HEK293 (cell line): Measurements from ENCODE around the gene ARFGAP1.

ENCODE experiments used
- EGR2 ChIP-seq: fragments of 450-650 bp; formaldehyde crosslinking; IDR thresholded peaks from 2 replicates; pipeline ENCODE4 v1.5.1; 2016; ENCODE audit warnings: low read depth, missing biosample characterization, missing genetic modification characterization
- KLF16 ChIP-seq: fragments of 450-650 bp; formaldehyde crosslinking; IDR thresholded peaks from 2 replicates; pipeline ENCODE4 v1.5.1; 2017; ENCODE audit warnings: missing biosample characterization, missing genetic modification characterization
- KLF8 ChIP-seq: fragments of 450-650 bp; formaldehyde crosslinking; IDR thresholded peaks from 2 replicates; pipeline ENCODE4 v1.5.1; 2016; ENCODE audit warnings: missing biosample characterization, missing genetic modification characterization
- KLF9 ChIP-seq: fragments of 450-650 bp; formaldehyde crosslinking; IDR thresholded peaks from 2 replicates; pipeline ENCODE4 v1.5.1; 2016; ENCODE audit warnings: missing biosample characterization, missing genetic modification characterization, low read depth
- MYNN ChIP-seq: fragments of 450-650 bp; formaldehyde crosslinking; IDR thresholded peaks from 2 replicates; pipeline ENCODE4 v1.5.1; 2016; ENCODE audit warnings: missing biosample characterization, missing genetic modification characterization, borderline replicate concordance
- OSR2 ChIP-seq: fragments of 450-650 bp; formaldehyde crosslinking; IDR thresholded peaks from 2 replicates; pipeline ENCODE4 v1.5.1; 2016; ENCODE audit warnings: missing biosample characterization, missing genetic modification characterization
- SP2 ChIP-seq: fragments of 450-650 bp; formaldehyde crosslinking; IDR thresholded peaks from 2 replicates; pipeline ENCODE4 v1.5.1; 2016; ENCODE audit warnings: missing biosample characterization, missing genetic modification characterization
- WT1 ChIP-seq: fragments of 450-650 bp; formaldehyde crosslinking; IDR thresholded peaks from 2 replicates; pipeline ENCODE4 v1.5.1; 2016; ENCODE audit warnings: missing biosample characterization, missing genetic modification characterization
- YY2 ChIP-seq: fragments of 450-650 bp; formaldehyde crosslinking; IDR thresholded peaks from 2 replicates; pipeline ENCODE4 v1.5.1; 2016; ENCODE audit warnings: missing biosample characterization, missing genetic modification characterization
- ZBTB1 ChIP-seq: fragments of 450-650 bp; formaldehyde crosslinking; IDR thresholded peaks from 2 replicates; pipeline ENCODE4 v1.5.1; 2016; ENCODE audit warnings: missing biosample characterization, missing genetic modification characterization
- ZFHX2 ChIP-seq: fragments of 450-650 bp; formaldehyde crosslinking; conservative IDR thresholded peaks from 2 replicates; pipeline ENCODE4 v1.5.1; 2016; ENCODE audit warnings: missing biosample characterization, missing genetic modification characterization
- ZFP41 ChIP-seq: fragments of 450-650 bp; formaldehyde crosslinking; IDR thresholded peaks from 2 replicates; pipeline ENCODE4 v1.5.1; 2016; ENCODE audit warnings: missing biosample characterization, missing genetic modification characterization, borderline replicate concordance
- ZNF155 ChIP-seq: fragments of 450-650 bp; formaldehyde crosslinking; IDR thresholded peaks from 2 replicates; pipeline ENCODE4 v1.5.1; 2016; ENCODE audit warnings: missing biosample characterization, missing genetic modification characterization
- ZNF324 ChIP-seq: fragments of 450-650 bp; formaldehyde crosslinking; IDR thresholded peaks from 2 replicates; pipeline ENCODE4 v1.5.1; 2016; ENCODE audit warnings: missing biosample characterization, missing genetic modification characterization
- ZNF335 ChIP-seq: fragments of 450-650 bp; formaldehyde crosslinking; conservative IDR thresholded peaks from 2 replicates; pipeline ENCODE4 v1.5.1; 2016; ENCODE audit warnings: missing biosample characterization, missing genetic modification characterization
- ZNF341 ChIP-seq: fragments of 450-650 bp; formaldehyde crosslinking; IDR thresholded peaks from 2 replicates; pipeline ENCODE4; 2016; ENCODE audit warnings: low read depth, missing biosample characterization, missing genetic modification characterization
- ZNF544 ChIP-seq: fragments of 450-650 bp; formaldehyde crosslinking; IDR thresholded peaks from 2 replicates; pipeline ENCODE4 v1.5.0; 2017; ENCODE audit warnings: missing biosample characterization, missing genetic modification characterization
- ZNF610 ChIP-seq: fragments of 450-650 bp; formaldehyde crosslinking; IDR thresholded peaks from 2 replicates; pipeline ENCODE4 v1.5.1; 2016; ENCODE audit warnings: missing biosample characterization, missing genetic modification characterization, borderline replicate concordance
- TF ChIP-seq, protein P1 (sequence below): fragments of 450-650 bp; formaldehyde crosslinking; IDR thresholded peaks from 2 replicates; pipeline ENCODE4 v1.5.1; 2017; ENCODE audit warnings: missing biosample characterization, mild to moderate bottlenecking, missing genetic modification characterization, moderate library complexity
- TF ChIP-seq, protein P2 (sequence below): fragments of 450-650 bp; IDR thresholded peaks from 2 replicates; pipeline ENCODE4 v1.5.1; 2018; ENCODE audit warnings: missing biosample characterization, missing genetic modification characterization
- TF ChIP-seq, protein P3 (sequence below): fragments of 450-650 bp; formaldehyde crosslinking; IDR thresholded peaks from 2 replicates; pipeline ENCODE4 v1.5.1; 2016; ENCODE audit warnings: missing biosample characterization, missing genetic modification characterization
- TF ChIP-seq, protein P4 (sequence below): fragments of 450-650 bp; formaldehyde crosslinking; IDR thresholded peaks from 2 replicates; pipeline ENCODE4 v1.5.1; 2016; ENCODE audit warnings: missing biosample characterization, missing genetic modification characterization, borderline replicate concordance
- TF ChIP-seq, protein P5 (sequence below): fragments of 450-650 bp; formaldehyde crosslinking; IDR thresholded peaks from 2 replicates; pipeline ENCODE4 v1.5.1; 2017; ENCODE audit warnings: missing biosample characterization, missing genetic modification characterization
- TF ChIP-seq, protein P6 (sequence below): fragments of 450-650 bp; formaldehyde crosslinking; IDR thresholded peaks from 2 replicates; pipeline ENCODE4 v1.5.1; 2017; ENCODE audit warnings: missing biosample characterization, missing genetic modification characterization
- TF ChIP-seq, protein P7 (sequence below): fragments of 450-650 bp; formaldehyde crosslinking; IDR thresholded peaks from 2 replicates; pipeline ENCODE4 v1.5.1; 2016; ENCODE audit warnings: missing biosample characterization, missing genetic modification characterization

ARFGAP1 gene

DNA sequence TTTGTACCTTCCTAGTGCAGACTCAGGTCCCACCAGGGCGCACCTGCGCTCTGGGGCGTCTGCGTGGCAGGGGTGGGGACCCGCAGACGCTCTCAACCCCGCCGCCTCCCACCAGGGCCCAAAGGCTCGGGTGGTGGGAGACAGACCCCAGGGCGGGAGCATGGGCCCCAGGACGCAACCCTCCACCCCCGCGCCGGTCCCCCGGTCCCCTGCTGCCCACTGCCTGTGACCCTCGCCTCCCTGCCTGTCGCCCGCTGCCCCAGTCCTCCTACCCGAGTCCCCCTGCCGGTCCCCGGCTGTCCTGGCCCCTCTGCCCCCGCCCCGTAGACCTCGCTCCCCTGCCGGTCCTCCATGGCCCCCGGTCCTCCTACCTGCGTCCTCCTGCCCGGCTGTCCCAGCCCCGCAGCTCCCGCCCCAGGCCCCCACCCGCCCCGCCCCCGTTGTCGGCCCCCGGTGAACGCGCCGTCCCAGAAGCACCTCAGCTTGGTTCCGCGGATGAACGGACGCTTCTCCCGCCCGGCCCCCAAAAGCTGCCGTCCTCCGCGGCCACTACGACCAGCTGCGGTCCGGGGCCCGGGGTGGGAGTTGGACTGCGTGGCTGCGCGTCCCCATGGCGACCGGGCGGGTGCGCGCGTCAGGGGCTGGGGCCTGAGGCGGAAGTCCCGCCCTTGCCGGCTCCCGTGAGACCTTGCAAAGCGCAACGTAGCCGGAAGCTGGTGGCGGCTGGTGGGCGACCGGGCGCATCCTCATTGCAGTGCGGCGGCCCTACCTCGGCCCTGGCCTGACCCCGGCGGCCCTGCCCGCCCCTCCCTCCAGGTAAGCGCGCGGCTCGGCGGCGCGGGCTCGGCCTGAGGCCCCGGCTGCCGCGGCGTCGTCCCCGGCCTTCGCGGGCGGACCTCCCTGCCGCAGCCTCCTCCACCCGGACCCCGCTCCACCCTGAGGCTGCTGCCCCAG is at the start of gene ARFGAP1 (continued):
- TF ChIP-seq, protein P1, sequence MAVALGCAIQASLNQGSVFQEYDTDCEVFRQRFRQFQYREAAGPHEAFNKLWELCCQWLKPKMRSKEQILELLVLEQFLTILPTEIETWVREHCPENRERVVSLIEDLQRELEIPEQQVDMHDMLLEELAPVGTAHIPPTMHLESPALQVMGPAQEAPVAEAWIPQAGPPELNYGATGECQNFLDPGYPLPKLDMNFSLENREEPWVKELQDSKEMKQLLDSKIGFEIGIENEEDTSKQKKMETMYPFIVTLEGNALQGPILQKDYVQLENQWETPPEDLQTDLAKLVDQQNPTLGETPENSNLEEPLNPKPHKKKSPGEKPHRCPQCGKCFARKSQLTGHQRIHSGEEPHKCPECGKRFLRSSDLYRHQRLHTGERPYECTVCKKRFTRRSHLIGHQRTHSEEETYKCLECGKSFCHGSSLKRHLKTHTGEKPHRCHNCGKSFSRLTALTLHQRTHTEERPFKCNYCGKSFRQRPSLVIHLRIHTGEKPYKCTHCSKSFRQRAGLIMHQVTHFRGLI (tag by site-specific recombination): no peak
- TF ChIP-seq ZNF324 (tag by site-specific recombination): no peak
- TF ChIP-seq, protein P2, sequence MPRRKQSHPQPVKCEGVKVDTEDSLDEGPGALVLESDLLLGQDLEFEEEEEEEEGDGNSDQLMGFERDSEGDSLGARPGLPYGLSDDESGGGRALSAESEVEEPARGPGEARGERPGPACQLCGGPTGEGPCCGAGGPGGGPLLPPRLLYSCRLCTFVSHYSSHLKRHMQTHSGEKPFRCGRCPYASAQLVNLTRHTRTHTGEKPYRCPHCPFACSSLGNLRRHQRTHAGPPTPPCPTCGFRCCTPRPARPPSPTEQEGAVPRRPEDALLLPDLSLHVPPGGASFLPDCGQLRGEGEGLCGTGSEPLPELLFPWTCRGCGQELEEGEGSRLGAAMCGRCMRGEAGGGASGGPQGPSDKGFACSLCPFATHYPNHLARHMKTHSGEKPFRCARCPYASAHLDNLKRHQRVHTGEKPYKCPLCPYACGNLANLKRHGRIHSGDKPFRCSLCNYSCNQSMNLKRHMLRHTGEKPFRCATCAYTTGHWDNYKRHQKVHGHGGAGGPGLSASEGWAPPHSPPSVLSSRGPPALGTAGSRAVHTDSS (tag by site-specific recombination): no peak
- no peak for TF ChIP-seq ZNF155 (tag by site-specific recombination)
- TF ChIP-seq, protein P3, sequence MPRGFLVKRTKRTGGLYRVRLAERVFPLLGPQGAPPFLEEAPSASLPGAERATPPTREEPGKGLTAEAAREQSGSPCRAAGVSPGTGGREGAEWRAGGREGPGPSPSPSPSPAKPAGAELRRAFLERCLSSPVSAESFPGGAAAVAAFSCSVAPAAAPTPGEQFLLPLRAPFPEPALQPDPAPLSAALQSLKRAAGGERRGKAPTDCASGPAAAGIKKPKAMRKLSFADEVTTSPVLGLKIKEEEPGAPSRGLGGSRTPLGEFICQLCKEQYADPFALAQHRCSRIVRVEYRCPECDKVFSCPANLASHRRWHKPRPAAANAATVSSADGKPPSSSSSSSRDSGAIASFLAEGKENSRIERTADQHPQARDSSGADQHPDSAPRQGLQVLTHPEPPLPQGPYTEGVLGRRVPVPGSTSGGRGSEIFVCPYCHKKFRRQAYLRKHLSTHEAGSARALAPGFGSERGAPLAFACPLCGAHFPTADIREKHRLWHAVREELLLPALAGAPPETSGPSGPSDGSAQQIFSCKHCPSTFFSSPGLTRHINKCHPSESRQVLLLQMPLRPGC: no peak
- TF ChIP-seq, protein P4, sequence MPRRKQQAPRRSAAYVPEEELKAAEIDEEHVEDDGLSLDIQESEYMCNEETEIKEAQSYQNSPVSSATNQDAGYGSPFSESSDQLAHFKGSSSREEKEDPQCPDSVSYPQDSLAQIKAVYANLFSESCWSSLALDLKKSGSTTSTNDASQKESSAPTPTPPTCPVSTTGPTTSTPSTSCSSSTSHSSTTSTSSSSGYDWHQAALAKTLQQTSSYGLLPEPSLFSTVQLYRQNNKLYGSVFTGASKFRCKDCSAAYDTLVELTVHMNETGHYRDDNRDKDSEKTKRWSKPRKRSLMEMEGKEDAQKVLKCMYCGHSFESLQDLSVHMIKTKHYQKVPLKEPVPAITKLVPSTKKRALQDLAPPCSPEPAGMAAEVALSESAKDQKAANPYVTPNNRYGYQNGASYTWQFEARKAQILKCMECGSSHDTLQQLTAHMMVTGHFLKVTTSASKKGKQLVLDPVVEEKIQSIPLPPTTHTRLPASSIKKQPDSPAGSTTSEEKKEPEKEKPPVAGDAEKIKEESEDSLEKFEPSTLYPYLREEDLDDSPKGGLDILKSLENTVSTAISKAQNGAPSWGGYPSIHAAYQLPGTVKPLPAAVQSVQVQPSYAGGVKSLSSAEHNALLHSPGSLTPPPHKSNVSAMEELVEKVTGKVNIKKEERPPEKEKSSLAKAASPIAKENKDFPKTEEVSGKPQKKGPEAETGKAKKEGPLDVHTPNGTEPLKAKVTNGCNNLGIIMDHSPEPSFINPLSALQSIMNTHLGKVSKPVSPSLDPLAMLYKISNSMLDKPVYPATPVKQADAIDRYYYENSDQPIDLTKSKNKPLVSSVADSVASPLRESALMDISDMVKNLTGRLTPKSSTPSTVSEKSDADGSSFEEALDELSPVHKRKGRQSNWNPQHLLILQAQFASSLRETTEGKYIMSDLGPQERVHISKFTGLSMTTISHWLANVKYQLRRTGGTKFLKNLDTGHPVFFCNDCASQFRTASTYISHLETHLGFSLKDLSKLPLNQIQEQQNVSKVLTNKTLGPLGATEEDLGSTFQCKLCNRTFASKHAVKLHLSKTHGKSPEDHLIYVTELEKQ (tag by site-specific recombination): no peak
- TF ChIP-seq EGR2: peak; percentile 44
- TF ChIP-seq KLF16 (tag by site-specific recombination): peak; percentile 37
- TF ChIP-seq, protein P5, sequence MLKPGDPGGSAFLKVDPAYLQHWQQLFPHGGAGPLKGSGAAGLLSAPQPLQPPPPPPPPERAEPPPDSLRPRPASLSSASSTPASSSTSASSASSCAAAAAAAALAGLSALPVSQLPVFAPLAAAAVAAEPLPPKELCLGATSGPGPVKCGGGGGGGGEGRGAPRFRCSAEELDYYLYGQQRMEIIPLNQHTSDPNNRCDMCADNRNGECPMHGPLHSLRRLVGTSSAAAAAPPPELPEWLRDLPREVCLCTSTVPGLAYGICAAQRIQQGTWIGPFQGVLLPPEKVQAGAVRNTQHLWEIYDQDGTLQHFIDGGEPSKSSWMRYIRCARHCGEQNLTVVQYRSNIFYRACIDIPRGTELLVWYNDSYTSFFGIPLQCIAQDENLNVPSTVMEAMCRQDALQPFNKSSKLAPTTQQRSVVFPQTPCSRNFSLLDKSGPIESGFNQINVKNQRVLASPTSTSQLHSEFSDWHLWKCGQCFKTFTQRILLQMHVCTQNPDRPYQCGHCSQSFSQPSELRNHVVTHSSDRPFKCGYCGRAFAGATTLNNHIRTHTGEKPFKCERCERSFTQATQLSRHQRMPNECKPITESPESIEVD (tag by site-specific recombination): no peak
- TF ChIP-seq ZFP41: no peak
- no peak for TF ChIP-seq ZNF610 (tag by site-specific recombination)
- TF ChIP-seq ZFHX2 (tag by site-specific recombination): peak; percentile 79
- no peak for TF ChIP-seq ZBTB1 (tag by site-specific recombination)
- TF ChIP-seq YY2 (tag by site-specific recombination): 0 out of 2 replicates have a peak, but pooled peaks have one; percentile 14
- no peak for TF ChIP-seq OSR2
- TF ChIP-seq MYNN (tag by site-specific recombination): no peak
- TF ChIP-seq, protein P6, sequence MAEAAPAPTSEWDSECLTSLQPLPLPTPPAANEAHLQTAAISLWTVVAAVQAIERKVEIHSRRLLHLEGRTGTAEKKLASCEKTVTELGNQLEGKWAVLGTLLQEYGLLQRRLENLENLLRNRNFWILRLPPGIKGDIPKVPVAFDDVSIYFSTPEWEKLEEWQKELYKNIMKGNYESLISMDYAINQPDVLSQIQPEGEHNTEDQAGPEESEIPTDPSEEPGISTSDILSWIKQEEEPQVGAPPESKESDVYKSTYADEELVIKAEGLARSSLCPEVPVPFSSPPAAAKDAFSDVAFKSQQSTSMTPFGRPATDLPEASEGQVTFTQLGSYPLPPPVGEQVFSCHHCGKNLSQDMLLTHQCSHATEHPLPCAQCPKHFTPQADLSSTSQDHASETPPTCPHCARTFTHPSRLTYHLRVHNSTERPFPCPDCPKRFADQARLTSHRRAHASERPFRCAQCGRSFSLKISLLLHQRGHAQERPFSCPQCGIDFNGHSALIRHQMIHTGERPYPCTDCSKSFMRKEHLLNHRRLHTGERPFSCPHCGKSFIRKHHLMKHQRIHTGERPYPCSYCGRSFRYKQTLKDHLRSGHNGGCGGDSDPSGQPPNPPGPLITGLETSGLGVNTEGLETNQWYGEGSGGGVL: 0 out of 2 replicates have a peak, but pooled peaks have one; percentile 14
- peak; percentile 63 for TF ChIP-seq ZNF335 (tag by site-specific recombination)
- TF ChIP-seq, protein P7, sequence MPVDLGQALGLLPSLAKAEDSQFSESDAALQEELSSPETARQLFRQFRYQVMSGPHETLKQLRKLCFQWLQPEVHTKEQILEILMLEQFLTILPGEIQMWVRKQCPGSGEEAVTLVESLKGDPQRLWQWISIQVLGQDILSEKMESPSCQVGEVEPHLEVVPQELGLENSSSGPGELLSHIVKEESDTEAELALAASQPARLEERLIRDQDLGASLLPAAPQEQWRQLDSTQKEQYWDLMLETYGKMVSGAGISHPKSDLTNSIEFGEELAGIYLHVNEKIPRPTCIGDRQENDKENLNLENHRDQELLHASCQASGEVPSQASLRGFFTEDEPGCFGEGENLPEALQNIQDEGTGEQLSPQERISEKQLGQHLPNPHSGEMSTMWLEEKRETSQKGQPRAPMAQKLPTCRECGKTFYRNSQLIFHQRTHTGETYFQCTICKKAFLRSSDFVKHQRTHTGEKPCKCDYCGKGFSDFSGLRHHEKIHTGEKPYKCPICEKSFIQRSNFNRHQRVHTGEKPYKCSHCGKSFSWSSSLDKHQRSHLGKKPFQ (tag by site-specific recombination): no peak
- TF ChIP-seq ZNF544: no peak
- peak; percentile 87 for TF ChIP-seq SP2 (tag by site-specific recombination)
- peak; percentile 74; the same call in 1 of the 2 replicates for TF ChIP-seq KLF8 (tag by site-specific recombination)
- peak; percentile 33; the same call in 1 of the 2 replicates for TF ChIP-seq KLF9 (tag by site-specific recombination)
- TF ChIP-seq ZNF341 (tag by site-specific recombination): peak; percentile 82
- no peak for TF ChIP-seq WT1 (tag by site-specific recombination)
